ENCODE results near the gene SEL1L3.

- TF ChIP-seq CTCF (IDR thresholded peaks at IDR 0.05 in 4 of 5, conservative IDR thresholded peaks at IDR 0.05 in 1 of 5) (no peak), POLR2A (IDR thresholded peaks at IDR 0.05) (no peak)
Observed at GRCh38 chr4:25834411-25835107, 28.2 kb downstream of the SEL1L3 start.

All from gastrocnemius medialis (tissue), 4 donors.